ENCODE data around the gene SMCO2.

The SMCO2 gene

GRCh38 chr12:27446436-27446835 is at the start of gene SMCO2:
SMCO2 (plus strand) TSS chr12:27446736; CDS start chr12:27470632, 23,896 bp downstream.
- no peak for DNase-seq (ENCODE audit: low read depth in 2 of 2)

DNA sequence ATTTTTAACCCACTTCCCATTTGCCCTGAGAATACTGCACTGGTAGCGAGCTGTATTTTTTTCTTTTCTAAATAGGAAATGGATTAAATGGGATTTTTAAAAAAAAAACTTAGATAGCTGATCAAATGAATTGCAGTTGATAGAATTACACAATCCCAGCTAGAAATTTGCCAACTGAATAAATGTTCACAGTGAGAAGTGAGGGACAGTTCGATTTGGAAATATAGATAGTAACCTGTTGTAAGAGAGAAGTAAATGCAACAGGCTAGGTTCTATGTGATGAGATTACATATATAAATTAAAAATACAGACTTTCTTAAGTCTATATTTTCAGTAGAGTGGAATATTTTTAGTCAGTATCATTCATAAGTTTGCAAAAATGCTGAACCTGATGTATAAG is 48.1 kb upstream of the SMCO2 start:
- no peak for DNase-seq (ENCODE audit: low read depth in 2 of 2)

GRCh38 chr12:27399074-27399473 is 47.5 kb upstream of the SMCO2 start:
- no peak for DNase-seq (ENCODE audit: low read depth in 2 of 2)

- no peak for DNase-seq (ENCODE audit: low read depth in 2 of 2)
Measured at GRCh38 chr12:27400856-27401354, 45.6 kb upstream of the SMCO2 start.

- no peak for DNase-seq (ENCODE audit: low read depth in 2 of 2)
Measured at GRCh38 chr12:27412047-27412446, 34.5 kb upstream of the SMCO2 start.

DNA sequence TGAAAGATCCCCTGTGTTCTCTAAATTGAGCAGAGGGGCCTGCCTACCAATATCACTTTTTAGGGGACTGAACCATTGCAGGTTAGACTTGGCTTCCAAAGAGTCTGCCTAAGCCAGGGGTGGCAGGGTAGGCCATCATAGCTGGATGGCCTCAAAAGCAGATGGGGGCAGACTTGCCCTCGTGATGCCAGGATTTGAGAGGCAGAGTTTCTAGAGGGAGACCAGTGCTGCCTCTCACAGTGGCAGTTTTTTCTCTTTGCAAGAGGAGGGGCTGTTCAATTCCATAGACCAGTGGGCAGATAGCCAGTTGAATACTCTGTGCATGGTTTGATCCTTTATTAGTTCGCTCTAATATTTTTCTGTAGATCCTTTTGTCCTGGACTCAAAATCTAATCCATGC is 23.8 kb upstream of the SMCO2 start:
- no peak for DNase-seq (ENCODE audit: low read depth in 2 of 2)

- no peak for DNase-seq (ENCODE audit: low read depth in 2 of 2)
Measured at GRCh38 chr12:27424631-27425230, 21.8 kb upstream of the SMCO2 start.

- no peak for DNase-seq (ENCODE audit: low read depth in 2 of 2)
Measured at GRCh38 chr12:27425306-27425705, 21.2 kb upstream of the SMCO2 start.

DNA sequence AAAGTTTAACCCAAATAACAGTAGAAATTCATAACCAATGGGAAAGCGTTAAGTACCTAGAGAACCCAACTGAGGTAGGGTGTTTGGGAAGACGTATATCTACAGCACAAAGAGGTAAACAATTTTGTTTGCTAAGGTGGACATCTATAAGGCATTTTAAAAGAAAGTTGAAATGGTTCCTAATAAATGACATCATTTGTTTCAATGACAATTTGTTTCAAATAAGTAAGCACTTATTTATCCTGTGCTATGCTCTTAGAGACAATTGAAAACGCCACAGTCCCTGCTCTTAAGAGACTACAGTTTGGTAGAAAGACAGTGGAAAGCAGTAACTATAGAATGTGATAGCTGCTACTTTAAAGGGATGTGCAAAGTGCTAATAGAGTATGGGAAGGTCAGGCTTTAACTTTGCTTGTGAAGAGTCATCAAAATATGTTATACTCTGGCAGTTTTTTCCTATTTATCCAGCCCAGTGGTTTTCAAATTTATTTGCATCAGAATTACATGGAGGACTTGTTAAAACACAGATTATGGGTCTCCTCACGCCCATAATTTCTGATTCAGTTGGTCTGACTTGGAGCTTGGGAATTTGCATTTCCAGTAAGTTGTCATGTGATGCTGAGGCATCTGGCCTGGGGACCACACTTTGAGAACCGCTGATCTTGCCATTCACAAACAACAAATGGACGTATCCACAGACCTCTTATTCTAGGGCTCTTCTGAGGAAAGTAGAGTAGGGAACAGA is 19.6 kb upstream of the SMCO2 start:
- DNase-seq (ENCODE audit: low read depth in 2 of 2): no peak

DNA sequence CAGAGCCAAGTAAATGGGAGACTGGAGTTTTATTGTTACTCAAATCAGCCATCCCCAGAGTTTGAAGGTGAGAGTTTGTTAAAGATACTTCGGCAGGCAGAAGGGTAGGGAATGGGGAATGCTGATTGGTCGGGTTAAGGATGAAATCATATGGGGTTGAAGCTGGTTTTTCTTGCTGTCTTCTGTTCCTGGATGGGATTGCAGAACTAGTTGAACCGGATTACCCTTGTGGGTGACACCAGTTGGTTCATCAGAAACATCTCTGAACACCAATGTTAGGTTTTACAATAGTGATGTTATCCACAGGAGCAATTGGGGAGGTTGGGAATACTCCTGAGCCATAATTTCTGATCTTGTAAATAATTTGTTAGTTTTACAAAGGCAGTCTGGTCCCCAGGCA is 18.7 kb upstream of the SMCO2 start:
- DNase-seq (ENCODE audit: low read depth in 2 of 2): no peak

GRCh38 chr12:27428466-27428865 is 18.1 kb upstream of the SMCO2 start:
- DNase-seq (ENCODE audit: low read depth in 2 of 2): no peak

- no peak for DNase-seq (ENCODE audit: low read depth in 2 of 2)
Measured at GRCh38 chr12:27429606-27430005, 16.9 kb upstream of the SMCO2 start.

DNA sequence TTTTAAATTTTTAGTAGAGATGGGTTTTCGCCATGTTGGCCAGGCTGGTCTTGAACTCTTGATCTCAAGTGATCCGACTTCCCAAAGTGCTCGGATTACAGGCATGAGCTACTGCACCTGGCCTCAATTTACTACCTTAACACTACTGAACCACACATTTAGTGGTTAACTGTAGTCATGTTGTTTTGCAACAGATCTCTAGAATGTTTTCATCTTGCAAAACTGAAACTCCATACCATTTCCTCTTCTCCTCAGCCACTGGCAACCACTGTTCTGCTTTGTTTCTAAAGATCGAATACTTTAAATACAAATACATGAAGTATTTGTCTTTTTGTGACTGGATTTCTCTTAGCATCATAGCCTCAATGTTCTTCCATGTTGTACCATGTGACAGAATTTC is 15.4 kb upstream of the SMCO2 start:
- no peak for DNase-seq (ENCODE audit: low read depth in 2 of 2)

DNA sequence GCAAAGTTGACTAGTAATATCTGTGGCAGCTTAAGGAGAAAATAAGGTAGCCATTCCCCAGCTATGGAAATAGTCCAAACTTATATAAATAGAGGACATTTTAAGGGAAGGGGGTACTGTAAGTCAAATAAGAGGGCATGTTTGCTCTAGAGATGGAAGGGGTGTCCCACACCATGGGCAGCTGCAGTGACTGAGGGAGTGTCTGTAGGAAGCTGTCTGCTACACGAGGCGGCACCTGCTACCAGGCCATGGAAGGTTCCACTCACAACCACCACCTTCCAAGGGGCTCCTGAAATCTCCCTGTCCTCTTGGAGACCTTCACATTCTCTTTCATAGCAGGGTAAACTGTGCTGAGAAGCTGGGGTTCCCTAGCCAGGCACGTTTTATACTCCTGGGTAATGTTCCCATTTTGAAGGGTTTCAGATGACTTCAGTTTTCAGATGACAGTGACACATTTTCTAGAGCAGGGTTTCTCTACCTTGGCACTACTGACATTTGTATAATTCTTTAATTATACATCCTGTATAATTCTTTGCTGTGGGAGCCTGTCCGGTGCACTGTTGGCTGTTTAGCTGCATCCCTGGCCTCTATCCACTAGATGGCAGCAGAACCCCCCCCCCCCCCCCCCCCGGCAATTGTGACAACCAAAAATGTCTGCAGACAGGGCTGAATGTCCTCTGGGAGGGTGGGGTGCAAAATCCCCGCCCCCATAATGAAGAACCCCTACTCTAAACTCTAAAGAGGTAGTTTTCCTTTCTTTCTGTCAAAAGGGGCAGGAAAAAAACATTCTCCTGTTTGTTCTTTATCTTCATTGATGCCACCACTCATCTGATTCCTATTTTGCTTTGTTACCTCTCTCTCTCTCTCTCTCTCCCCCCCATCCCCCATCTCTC is 11.6 kb upstream of the SMCO2 start:
- no peak for DNase-seq (ENCODE audit: low read depth in 2 of 2)

GRCh38 chr12:27436029-27436428 is 10.5 kb upstream of the SMCO2 start:
- no peak for DNase-seq (ENCODE audit: low read depth in 2 of 2)

DNA sequence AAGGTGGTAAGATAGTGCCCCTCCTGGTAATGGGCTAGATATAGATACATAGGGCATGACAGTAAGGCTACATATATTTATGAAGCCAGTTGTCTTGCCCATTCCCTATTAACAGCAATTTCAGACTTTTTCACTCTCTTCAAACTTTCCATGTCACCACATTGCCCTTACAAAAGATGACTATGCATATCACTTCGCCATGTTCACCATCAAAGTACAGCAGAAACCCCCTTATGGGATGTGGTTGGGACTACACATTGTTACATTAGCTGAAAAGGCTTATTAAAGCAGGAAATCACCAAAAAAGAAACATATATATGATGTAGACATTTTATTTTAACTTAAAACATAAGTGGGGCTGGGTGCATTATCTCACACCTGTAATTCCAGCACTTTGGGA is 9.8 kb upstream of the SMCO2 start:
- no peak for DNase-seq (ENCODE audit: low read depth in 2 of 2)

GRCh38 chr12:27437839-27438238 is 8.7 kb upstream of the SMCO2 start:
- DNase-seq (ENCODE audit: low read depth in 2 of 2): no peak

GRCh38 chr12:27447761-27448160 is 1.2 kb downstream of the SMCO2 start:
- DNase-seq (ENCODE audit: low read depth in 2 of 2): no peak

- DNase-seq (ENCODE audit: low read depth in 2 of 2): no peak
Measured at GRCh38 chr12:27449026-27449425, 2.5 kb downstream of the SMCO2 start.

DNA sequence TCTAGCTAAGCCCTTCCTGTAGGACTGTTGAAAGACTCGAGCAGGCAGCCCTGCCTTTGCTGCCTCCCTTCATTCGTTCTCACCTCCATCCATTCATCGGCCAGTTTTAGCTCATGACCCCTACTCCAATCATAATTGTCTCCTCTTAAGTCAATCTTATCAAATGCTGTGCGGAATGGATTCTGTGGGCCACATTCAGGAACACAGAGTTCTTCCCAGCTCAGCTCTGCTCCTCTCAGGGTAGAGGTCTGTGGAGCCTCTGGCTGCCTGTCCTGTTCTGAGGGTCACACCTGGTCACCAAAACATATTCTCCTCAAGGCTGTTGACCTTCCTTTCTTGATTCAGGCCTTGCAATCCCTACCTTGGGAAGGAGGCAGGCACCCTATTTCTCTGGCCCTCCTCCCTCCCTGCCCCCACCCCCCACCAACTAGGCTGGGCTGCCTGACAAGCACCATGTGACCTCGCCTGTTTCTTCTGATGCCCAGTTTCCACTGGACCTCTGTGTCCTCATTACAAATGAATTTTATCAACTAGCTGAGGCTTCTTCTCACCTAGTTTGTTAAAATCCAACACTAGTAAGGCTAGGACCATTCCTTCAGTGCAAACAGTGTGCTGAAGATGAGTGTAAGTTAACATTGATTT is 3.5 kb downstream of the SMCO2 start:
- DNase-seq (ENCODE audit: low read depth in 2 of 2): no peak

DNA sequence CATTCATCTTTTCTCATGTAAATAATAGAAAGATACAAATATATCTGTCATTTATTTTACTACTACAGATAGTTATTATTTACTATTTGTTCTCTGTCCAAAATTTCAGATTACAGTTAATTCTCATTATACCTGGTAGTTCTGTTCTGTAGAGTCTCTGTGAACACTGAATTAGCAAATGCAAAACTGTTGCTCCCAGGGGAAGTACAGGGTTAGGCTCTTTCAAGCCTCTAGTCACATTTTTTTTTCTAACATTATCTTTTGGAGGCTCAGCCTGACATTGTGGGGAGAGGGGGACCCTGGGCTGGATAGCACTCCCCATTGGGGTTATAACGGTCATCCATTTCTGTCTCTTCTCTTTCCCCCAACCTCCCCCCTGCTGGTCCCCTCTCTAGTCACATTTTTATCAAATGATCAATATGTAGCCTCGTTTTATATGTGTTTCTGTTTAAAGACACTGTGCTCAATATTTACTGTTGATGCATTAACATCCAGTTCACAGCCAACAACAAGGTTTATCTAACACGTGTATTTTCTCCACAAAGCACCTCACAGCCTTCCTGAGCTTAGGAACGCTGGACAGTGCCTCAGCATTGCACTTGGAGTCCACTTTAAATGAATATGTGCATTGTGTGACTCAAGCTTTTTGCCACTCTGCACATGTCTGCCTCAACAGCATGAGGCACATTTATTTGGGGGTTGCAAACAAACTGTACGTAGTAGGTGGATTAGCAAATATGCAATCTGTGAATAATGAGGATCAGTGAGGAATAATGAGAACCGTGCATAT is 4.7 kb downstream of the SMCO2 start:
- no peak for DNase-seq (ENCODE audit: low read depth in 2 of 2)

Measured in stimulated activated CD8-positive, alpha-beta memory T cell treated with anti-CD3 and anti-CD28 coated beads, Interleukin-7, amount 100 ng/mL, for 4 hours (primary cell).